EL (cell line): ENCODE results near the gene HNRNPLL.
"Not testable (repeated sequence)": the region's sequence is repeated elsewhere in the genome, so short reads cannot be mapped to it uniquely, and the experiment has no call there.

Experiments
- DNase-seq: peaks from one replicate; pipeline ENCODE4 v3.0.0-alpha.2; 2016

The HNRNPLL gene

GRCh38 chr2:38617301-38617700 is 14.6 kb upstream of the HNRNPLL start:
- no peak for DNase-seq

- DNase-seq = peak; percentile 26
Observed at GRCh38 chr2:38615237-38615636, 12.5 kb upstream of the HNRNPLL start.

GRCh38 chr2:38613849-38614213 is 11.1 kb upstream of the HNRNPLL start:
- DNase-seq = no peak

- no peak for DNase-seq
Observed at GRCh38 chr2:38613126-38613848, 10.6 kb upstream of the HNRNPLL start.

GRCh38 chr2:38610851-38611801 is 8.4 kb upstream of the HNRNPLL start:
- DNase-seq = peak; percentile 66

- DNase-seq = not testable (repeated sequence)
Observed at GRCh38 chr2:38609246-38609645, 6.5 kb upstream of the HNRNPLL start.

- no peak for DNase-seq
Observed at GRCh38 chr2:38608755-38609154, 6.0 kb upstream of the HNRNPLL start.

- DNase-seq = no peak
Observed at GRCh38 chr2:38605298-38605830, 2.6 kb upstream of the HNRNPLL start.

GRCh38 chr2:38603402-38604290 is 918 bp upstream of the HNRNPLL start:
- DNase-seq = peak; percentile 76

- no peak for DNase-seq
Observed at GRCh38 chr2:38602136-38602731, 494 bp downstream of the HNRNPLL start.

- peak; percentile 48 for DNase-seq
Observed at GRCh38 chr2:38601463-38602135, 1.1 kb downstream of the HNRNPLL start.

GRCh38 chr2:38600921-38601455 is 1.7 kb downstream of the HNRNPLL start:
- DNase-seq = no peak

- DNase-seq = peak; percentile 46
Observed at GRCh38 chr2:38600242-38600891, 2.4 kb downstream of the HNRNPLL start.

GRCh38 chr2:38599706-38600105 is 3.0 kb downstream of the HNRNPLL start:
- no peak for DNase-seq

GRCh38 chr2:38598991-38599295 is 3.8 kb downstream of the HNRNPLL start:
- peak; percentile 38 for DNase-seq

GRCh38 chr2:38598200-38598990 is 4.3 kb downstream of the HNRNPLL start:
- DNase-seq = peak; percentile 46

- DNase-seq = no peak
Observed at GRCh38 chr2:38597115-38597514, 5.6 kb downstream of the HNRNPLL start.

GRCh38 chr2:38596229-38596628 is 6.5 kb downstream of the HNRNPLL start:
- no peak for DNase-seq

GRCh38 chr2:38592951-38593350 is 9.8 kb downstream of the HNRNPLL start:
- peak; percentile 44 for DNase-seq

GRCh38 chr2:38591152-38591551 is 11.6 kb downstream of the HNRNPLL start:
- no peak for DNase-seq
